ENCODE results near the gene EMP3. TPM values are rescaled to one million over a fixed set of nuclear protein-coding genes. Genes with fewer than 3 reads are reported as not detected.

Gene EMP3
- total and polyA plus RNA-seq, 2 of the 13 experiments (the other 11 are each of a cell fraction or from before 2014, with no cell fraction given), result 2.2 to 7.8 TPM

- TF ChIP-seq TFDP2 (CRISPR knock-in tag; IDR thresholded peaks at IDR 0.05) (no peak), ZSCAN30 (CRISPR knock-in tag; IDR thresholded peaks at IDR 0.05) (no peak), CHD4 (IDR thresholded peaks at IDR 0.05; ENCODE audit: borderline replicate concordance, low read length) (no peak), ZNF570 (CRISPR knock-in tag; IDR thresholded peaks at IDR 0.05; ENCODE audit: borderline replicate concordance) (no peak), MED8 (CRISPR knock-in tag; IDR thresholded peaks at IDR 0.05; ENCODE audit: insufficient replicate concordance) (no peak), ATF1 (CRISPR knock-in tag; IDR thresholded peaks at IDR 0.05) (no peak), ZNF589 (CRISPR knock-in tag; conservative IDR thresholded peaks at IDR 0.05) (no peak), PBX3 (CRISPR knock-in tag; IDR thresholded peaks at IDR 0.05; ENCODE audit: borderline replicate concordance) (no peak), CBFB (CRISPR knock-in tag; IDR thresholded peaks at IDR 0.05) (no peak), MATR3 (CRISPR knock-in tag; IDR thresholded peaks at IDR 0.05) (no peak), ARID2 (CRISPR knock-in tag; IDR thresholded peaks at IDR 0.05; ENCODE audit: borderline replicate concordance) (no peak), RBAK (CRISPR knock-in tag; IDR thresholded peaks at IDR 0.05) (no peak), FOXA1 (IDR thresholded peaks at IDR 0.05) (no peak), FOXA1 (CRISPR knock-in tag; IDR thresholded peaks at IDR 0.05) (no peak; the same call in 1 of the 2 replicates), HINFP (CRISPR knock-in tag; IDR thresholded peaks at IDR 0.05; ENCODE audit: low read depth) (no peak), TRIM22 (IDR thresholded peaks at IDR 0.05) (no peak), ONECUT2 (CRISPR knock-in tag; IDR thresholded peaks at IDR 0.05) (no peak), SPEN (CRISPR knock-in tag; IDR thresholded peaks at IDR 0.05; ENCODE audit: low read depth) (no peak), SMYD3 (CRISPR knock-in tag; IDR thresholded peaks at IDR 0.05) (no peak), ATF4 (CRISPR knock-in tag; IDR thresholded peaks at IDR 0.05) (no peak), ZNF281 (CRISPR knock-in tag; IDR thresholded peaks at IDR 0.05; ENCODE audit: borderline replicate concordance) (no peak), KDM2A (CRISPR knock-in tag; IDR thresholded peaks at IDR 0.05; ENCODE audit: borderline replicate concordance, low read depth) (peak; percentile 27; the same call in 1 of the 2 replicates), MAFG (CRISPR knock-in tag; IDR thresholded peaks at IDR 0.05) (no peak)
Observed at GRCh38 chr19:48295458-48295857, 29.9 kb upstream of the EMP3 start (continued).
